K562 (cell line): Measurements from ENCODE around the gene GAL. TPM values are rescaled to one million over a fixed set of nuclear protein-coding genes. Genes with fewer than 3 reads are reported as not detected.

Source experiments
- ATAC-seq: fragments of 200-7000 bp; cut with Tn5 transposase; 3 replicates; pipeline ENCODE4 v1.9.1; 2020; ENCODE audit warnings: moderate library complexity
- BruUV-seq: library from RNA; stranded (reverse); fragments of 400-500 nt; replicated peaks from 2 replicates; lab custom pipeline; 2021; lab: Mats Ljungman, UMichigan
- CTCF ChIA-PET: fragments of 300-600 bp; formaldehyde crosslinking; extraction: SDS; loops from one replicate; lab custom pipeline; 2021; ENCODE audit warnings: low intra/inter-chr PET ratio; lab: Yijun Ruan, JAX
- POLR2A ChIA-PET: fragments of 300-600, 350-650 bp; sonication (Branson Sonifier 250); formaldehyde crosslinking; extraction: SDS; loops from one replicate; lab custom pipeline; 2021; ENCODE audit warnings: antibody characterized with exemption, inconsistent platforms; lab: Yijun Ruan, JAX
- DNase-seq, 4 experiments: peaks; one replicate each; pipeline versions ENCODE4 v3.0.0 to v3.0.0-alpha.2; 2011 to 2018; ENCODE audit warnings: low spot score in 3 of 4, mixed read lengths in 3 of 4; ENCODE audit errors: extremely low read depth in 1 of 4
- FAIRE-seq: peaks from 2 replicates; lab custom pipeline; 2011; peaks lifted over from hg19 to GRCh38; lab: Jason Lieb, UNC
- H2AFZ ChIP-seq: 2 replicates; pipeline ENCODE4 v1.6.0; 2011; ENCODE audit warnings: low read depth, low read length, control low read depth, inconsistent platforms
- H3K27ac ChIP-seq: fragments of 200-600 bp; 3 replicates; pipeline ENCODE4 v1.8.0; 2011; ENCODE audit warnings: low read depth, mild to moderate bottlenecking, control low read depth, inconsistent platforms, low read length, moderate library complexity, mixed read lengths; ENCODE audit errors: extremely low read depth
- H3K27me3 ChIP-seq, 2 experiments: fragments of 300-600 bp in 1 of 2; 2 replicates in 1 of 2; 3 replicates in 1 of 2; pipeline versions ENCODE4 v1.6.0 to v1.8.0; 2011; ENCODE audit warnings: inconsistent platforms in 2 of 2, low read length in 2 of 2, mild to moderate bottlenecking in 1 of 2, mixed read lengths in 1 of 2, moderate library complexity in 1 of 2; ENCODE audit not compliant: control insufficient read depth in 2 of 2, insufficient read depth in 2 of 2
- H3K36me3 ChIP-seq: fragments of 300-600 bp; 3 replicates; pipeline ENCODE4 v1.8.0; 2011; ENCODE audit warnings: mild to moderate bottlenecking, low read length, inconsistent platforms; ENCODE audit not compliant: control insufficient read depth, insufficient read depth
- H3K4me1 ChIP-seq, 2 experiments: fragments of 200-600 bp in 1 of 2; replicated peaks in 1 of 2; 2 replicates in 1 of 2; 3 replicates in 1 of 2; pipeline versions ENCODE4 v1.5.1 to v1.8.0; 2011; ENCODE audit warnings: inconsistent platforms in 2 of 2, low read length in 2 of 2, mild to moderate bottlenecking in 1 of 2, mixed read lengths in 1 of 2, moderate library complexity in 1 of 2; ENCODE audit not compliant: control insufficient read depth in 2 of 2, insufficient read depth in 2 of 2
- H3K4me2 ChIP-seq: 2 replicates; pipeline ENCODE4 v1.6.1; 2011; ENCODE audit warnings: low read length, control low read depth, inconsistent platforms, mixed read lengths; ENCODE audit not compliant: insufficient read depth
- H3K4me3 ChIP-seq: fragments of 200-600 bp; sonication (generic), shearing (Covaris generic); 2 replicates; pipeline ENCODE4 v1.5.1; 2016; ENCODE audit warnings: control low read depth, inconsistent platforms
- H3K79me2 ChIP-seq: fragments of 200-600 bp; 3 replicates; pipeline ENCODE4 v1.8.0; 2011; ENCODE audit warnings: low read length, inconsistent platforms; ENCODE audit not compliant: control insufficient read depth, insufficient read depth
- H3K9ac ChIP-seq, 2 experiments: 2 replicates each; pipeline versions ENCODE4 v1.6.0 to v1.6.1; 2011; ENCODE audit warnings: low read depth in 2 of 2, low read length in 2 of 2, control low read depth in 1 of 2, inconsistent platforms in 1 of 2, mild to moderate bottlenecking in 1 of 2, mixed read lengths in 1 of 2; ENCODE audit not compliant: insufficient read depth in 1 of 2
- H3K9me1 ChIP-seq: one replicate; pipeline ENCODE4 v1.6.0; 2011; ENCODE audit warnings: inconsistent platforms, mild to moderate bottlenecking, low read length, moderate library complexity; ENCODE audit not compliant: control insufficient read depth, insufficient read depth
- H3K9me3 ChIP-seq: replicated peaks from 2 replicates; pipeline ENCODE4 v1.5.1; 2011; ENCODE audit warnings: low read depth, low read length, inconsistent platforms; ENCODE audit not compliant: control insufficient read depth, insufficient read depth
- H4K20me1 ChIP-seq: replicated peaks from 2 replicates; pipeline ENCODE4 v1.6.1; 2011; ENCODE audit warnings: low read length, inconsistent platforms, mixed read lengths; ENCODE audit not compliant: control insufficient read depth, insufficient read depth
- PHB ChIP-seq: fragments of 250-450 bp; sonication (Bioruptor Pico); IDR thresholded peaks from 2 replicates; pipeline ENCODE4 v1.5.0; 2021
- SNAPC5 ChIP-seq: fragments of 250-450 bp; sonication (Bioruptor Pico); IDR thresholded peaks from 2 replicates; pipeline ENCODE4 v1.8.0; 2021; ENCODE audit warnings: moderate library complexity, mild to moderate bottlenecking, inconsistent platforms
- ZC3H4 ChIP-seq: sonication (generic); formaldehyde crosslinking; IDR thresholded peaks from 2 replicates; pipeline ENCODE4 v1.9.0; 2021; ENCODE audit warnings: missing genetic modification reagents, borderline replicate concordance
- ZNF280A ChIP-seq: fragments of 450-650 bp; IDR thresholded peaks from 2 replicates; pipeline ENCODE4 v1.6.1; 2018; ENCODE audit warnings: mild to moderate bottlenecking, low read depth; ENCODE audit not compliant: partially characterized antibody
- WGBS: fragments of 100-300 bp; shearing (Covaris generic); methylation state at CpG from one replicate; pipeline ENCODE4 v1.1.6; 2016; ENCODE audit warnings: low coverage, mixed read lengths; ENCODE audit not compliant: insufficient coverage; ENCODE audit errors: missing lambda C conversion rate; 5-methylcytosine and 5-hydroxymethylcytosine counted together
- in situ Hi-C: fragments of 300-500 bp; cut with MboI; formaldehyde crosslinking; loops from 4 replicates; pipeline ENCODE4 v1.15.0; 2018; ENCODE audit warnings: inconsistent platforms, mixed read lengths
- intact Hi-C: fragments of 100-400 bp; cut with micrococcal nuclease; formaldehyde crosslinking; loops from 2 replicates; pipeline ENCODE4 v1.14.2; 2022
- polyA plus RNA-seq, 8 experiments: library from polyadenylated mRNA; depleted of rRNA in 4 of 8; stranded (reverse) in 5 of 8; unstranded in 3 of 8; fragments of >200 nt; fragmentation: Nextera tagmentation in 2 of 8; fragmentation: Illumina TruSeq in 1 of 8; extraction: Ambion mirVana in 2 of 8; extraction: Trizol in 1 of 8; gene quantifications; 2 replicates each; pipeline versions ENCODE4 v1.2.1 to v1.2.3, GENCODE V29; 2011 to 2014; ENCODE audit warnings: inconsistent platforms in 1 of 8, missing spikeins in 1 of 8
- total RNA-seq, 7 experiments: library from RNA; depleted of rRNA in 6 of 7; stranded (reverse); fragments of >200 nt in 6 of 7; fragmentation: Illumina TruSeq in 2 of 7; extraction: Trizol in 2 of 7; gene quantifications; 2 replicates each; pipeline versions ENCODE4 v1.2.1 to v1.2.3, GENCODE V29; 2011 to 2021; ENCODE audit warnings: low replicate concordance in 1 of 7

The GAL gene
- total and polyA plus RNA-seq, 9 of the 15 experiments (the other 6 are each of a cell fraction or from before 2014, with no cell fraction given) = 10.6 to 119 (median 36.3) TPM

GRCh38 chr11:68692871-68693483 lies 8.6 kb downstream of the GAL start:
- ChIA-PET CTCF (no interaction called here), POLR2A (interaction anchor here (0.7 kb wide), 2 partner anchors 9 to 19 kb away, joined by 3 to 4 read pairs; partner anchors contain the start of gene GAL)
- H4K20me1 ChIP-seq = no peaks in the 10 kb centered on the region
- no peak overlapping the region for H3K27ac ChIP-seq
- WGBS = 39% methylated on average over 14 of the region's 15 CpGs
- H3K79me2 ChIP-seq = no peaks in the 10 kb centered on the region
- TF ChIP-seq ZC3H4 (CRISPR knock-in tag) (no peak), ZNF280A (no peak), SNAPC5 (CRISPR knock-in tag) (no peak), PHB (no peak)
- TF ChIP-seq, all 486 proteins: peak for 0
- peaks cover 0 to 7% of the 10 kb centered on the region in 2 experiments; a peak in 2 of 5 replicates for H3K4me1 ChIP-seq
- intact Hi-C loops (no loop called here), in situ Hi-C loops (loop anchor here (25.0 kb wide), 1 partner anchor 1156 kb away; no protein-coding TSS in a partner anchor)
- peaks cover 0 to 3% of the 10 kb centered on the region in 2 experiments; a peak in 2 of 5 replicates for H3K27me3 ChIP-seq
- H3K9ac ChIP-seq = peak overlapping the region in 1 of 2 experiments; percentile 69; a peak in 2 of 4 replicates
- no peak overlapping the region for H3K4me2 ChIP-seq
- H3K36me3 ChIP-seq = peaks cover 27% of the 10 kb centered on the region
- no peak for DNase-seq
- H3K9me3 ChIP-seq = peaks cover 7% of the 10 kb centered on the region; the same call in 1 of the 2 replicates
- no peak overlapping the region for H3K4me3 ChIP-seq
- H2AFZ ChIP-seq = no peak overlapping the region
- FAIRE-seq = no peak
- ATAC-seq = no peak
- H3K9me1 ChIP-seq = no peaks in the 10 kb centered on the region
- BruUV-seq = no TSS peak
